Ishikawa (cell line): ENCODE measurements around the gene ATP5PD.

Experiments used
- CEBPB ChIP-seq: IDR thresholded peaks from 2 replicates; pipeline ENCODE4 v1.6.1; 2012
- CREB1 ChIP-seq: IDR thresholded peaks from 2 replicates; pipeline ENCODE4 v1.6.1; 2012; ENCODE audit warnings: low read depth
- EP300 ChIP-seq: IDR thresholded peaks from 2 replicates; pipeline ENCODE4 v1.6.1; 2012; ENCODE audit warnings: borderline replicate concordance
- RAD21 ChIP-seq: IDR thresholded peaks from 2 replicates; pipeline ENCODE4 v1.6.1; 2012; ENCODE audit warnings: low read depth
- TAF1 ChIP-seq: IDR thresholded peaks from 2 replicates; pipeline ENCODE4 v1.6.1; 2012; ENCODE audit warnings: low read depth, mild to moderate bottlenecking
- YY1 ChIP-seq: IDR thresholded peaks from 2 replicates; pipeline ENCODE4 v1.6.1; 2012; ENCODE audit warnings: low read depth
- TF ChIP-seq, protein P1 (sequence below): IDR thresholded peaks from 2 replicates; pipeline ENCODE4 v1.6.1; 2012; ENCODE audit warnings: low read depth, mild to moderate bottlenecking
- TF ChIP-seq, protein P2 (sequence below): IDR thresholded peaks from 2 replicates; pipeline ENCODE4 v1.6.1; 2012
- TF ChIP-seq, protein P3 (sequence below): IDR thresholded peaks from 2 replicates; pipeline ENCODE4 v1.6.1; 2012

DNA sequence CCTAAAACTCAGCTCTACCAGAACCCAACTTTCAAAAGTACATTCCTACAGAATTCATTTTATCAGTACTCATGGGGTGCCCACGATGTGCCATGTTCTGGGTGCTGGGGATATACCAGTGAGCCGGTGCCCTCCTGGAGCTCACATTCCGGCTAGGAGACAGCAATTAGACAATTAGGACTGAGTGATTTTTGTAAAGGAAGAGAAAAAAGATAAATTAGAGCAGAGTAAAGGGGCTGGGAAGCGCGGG lies 34.7 kb downstream of the ATP5PD start:
- TF ChIP-seq, protein P1, sequence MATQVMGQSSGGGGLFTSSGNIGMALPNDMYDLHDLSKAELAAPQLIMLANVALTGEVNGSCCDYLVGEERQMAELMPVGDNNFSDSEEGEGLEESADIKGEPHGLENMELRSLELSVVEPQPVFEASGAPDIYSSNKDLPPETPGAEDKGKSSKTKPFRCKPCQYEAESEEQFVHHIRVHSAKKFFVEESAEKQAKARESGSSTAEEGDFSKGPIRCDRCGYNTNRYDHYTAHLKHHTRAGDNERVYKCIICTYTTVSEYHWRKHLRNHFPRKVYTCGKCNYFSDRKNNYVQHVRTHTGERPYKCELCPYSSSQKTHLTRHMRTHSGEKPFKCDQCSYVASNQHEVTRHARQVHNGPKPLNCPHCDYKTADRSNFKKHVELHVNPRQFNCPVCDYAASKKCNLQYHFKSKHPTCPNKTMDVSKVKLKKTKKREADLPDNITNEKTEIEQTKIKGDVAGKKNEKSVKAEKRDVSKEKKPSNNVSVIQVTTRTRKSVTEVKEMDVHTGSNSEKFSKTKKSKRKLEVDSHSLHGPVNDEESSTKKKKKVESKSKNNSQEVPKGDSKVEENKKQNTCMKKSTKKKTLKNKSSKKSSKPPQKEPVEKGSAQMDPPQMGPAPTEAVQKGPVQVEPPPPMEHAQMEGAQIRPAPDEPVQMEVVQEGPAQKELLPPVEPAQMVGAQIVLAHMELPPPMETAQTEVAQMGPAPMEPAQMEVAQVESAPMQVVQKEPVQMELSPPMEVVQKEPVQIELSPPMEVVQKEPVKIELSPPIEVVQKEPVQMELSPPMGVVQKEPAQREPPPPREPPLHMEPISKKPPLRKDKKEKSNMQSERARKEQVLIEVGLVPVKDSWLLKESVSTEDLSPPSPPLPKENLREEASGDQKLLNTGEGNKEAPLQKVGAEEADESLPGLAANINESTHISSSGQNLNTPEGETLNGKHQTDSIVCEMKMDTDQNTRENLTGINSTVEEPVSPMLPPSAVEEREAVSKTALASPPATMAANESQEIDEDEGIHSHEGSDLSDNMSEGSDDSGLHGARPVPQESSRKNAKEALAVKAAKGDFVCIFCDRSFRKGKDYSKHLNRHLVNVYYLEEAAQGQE = no peak
- TF ChIP-seq EP300 (no peak), YY1 (no peak), CEBPB (no peak), RAD21 (no peak), TAF1 (no peak), CREB1 (no peak)
- TF ChIP-seq, protein P2, sequence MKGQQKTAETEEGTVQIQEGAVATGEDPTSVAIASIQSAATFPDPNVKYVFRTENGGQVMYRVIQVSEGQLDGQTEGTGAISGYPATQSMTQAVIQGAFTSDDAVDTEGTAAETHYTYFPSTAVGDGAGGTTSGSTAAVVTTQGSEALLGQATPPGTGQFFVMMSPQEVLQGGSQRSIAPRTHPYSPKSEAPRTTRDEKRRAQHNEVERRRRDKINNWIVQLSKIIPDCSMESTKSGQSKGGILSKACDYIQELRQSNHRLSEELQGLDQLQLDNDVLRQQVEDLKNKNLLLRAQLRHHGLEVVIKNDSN = no peak
- TF ChIP-seq, protein P3, sequence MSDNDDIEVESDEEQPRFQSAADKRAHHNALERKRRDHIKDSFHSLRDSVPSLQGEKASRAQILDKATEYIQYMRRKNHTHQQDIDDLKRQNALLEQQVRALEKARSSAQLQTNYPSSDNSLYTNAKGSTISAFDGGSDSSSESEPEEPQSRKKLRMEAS = no peak
